HepG2 (cell line): ENCODE data around the gene SMARCA5. TPM values are rescaled to one million over a fixed set of nuclear protein-coding genes. Genes with fewer than 3 reads are reported as not detected.

ENCODE experiments used
- GPN1 ChIP-seq: sonication (generic); formaldehyde crosslinking; IDR thresholded peaks from 2 replicates; pipeline ENCODE4 v1.5.1; 2020; ENCODE audit warnings: missing genetic modification reagents, borderline replicate concordance
- KDM2A ChIP-seq: sonication (generic); formaldehyde crosslinking; IDR thresholded peaks from 2 replicates; pipeline ENCODE4 v1.4.0; 2020; ENCODE audit warnings: low read depth, missing genetic modification reagents, borderline replicate concordance
- KIAA2018 ChIP-seq: sonication (generic); formaldehyde crosslinking; IDR thresholded peaks from 2 replicates; pipeline ENCODE4 v1.5.0; 2020; ENCODE audit warnings: mild to moderate bottlenecking, missing genetic modification reagents, borderline replicate concordance
- MED13 ChIP-seq: sonication (generic); formaldehyde crosslinking; IDR thresholded peaks from 2 replicates; pipeline ENCODE4 v1.5.0; 2020; ENCODE audit warnings: missing genetic modification reagents
- NONO ChIP-seq, 2 experiments: fragments of 450-650 bp in 1 of 2; sonication (generic) in 1 of 2; formaldehyde crosslinking in 1 of 2; IDR thresholded peaks in 1 of 2; conservative IDR thresholded peaks in 1 of 2; 2 replicates each; pipeline versions ENCODE4 v1.6.1 to v1.8.0; 2017 to 2022; ENCODE audit warnings: mild to moderate bottlenecking in 1 of 2, missing genetic modification reagents in 1 of 2, moderate library complexity in 1 of 2
- NR1H2 ChIP-seq: sonication (generic); formaldehyde crosslinking; IDR thresholded peaks from 2 replicates; pipeline ENCODE4 v1.8.1; 2022; ENCODE audit warnings: low read depth, missing genetic modification reagents, borderline replicate concordance
- PHF8 ChIP-seq: sonication (generic); formaldehyde crosslinking; IDR thresholded peaks from 2 replicates; pipeline ENCODE4 v1.5.0; 2020; ENCODE audit warnings: missing genetic modification reagents
- PLRG1 ChIP-seq: fragments of 450-650 bp; conservative IDR thresholded peaks from 2 replicates; pipeline ENCODE4 v1.6.1; 2016
- RARG ChIP-seq: sonication (generic); formaldehyde crosslinking; IDR thresholded peaks from 2 replicates; pipeline ENCODE4 v1.4.0; 2020; ENCODE audit warnings: low read depth, mild to moderate bottlenecking, missing genetic modification reagents
- SNAI1 ChIP-seq: sonication (generic); formaldehyde crosslinking; IDR thresholded peaks from 2 replicates; pipeline ENCODE4 v1.5.0; 2020; ENCODE audit warnings: mild to moderate bottlenecking, missing genetic modification reagents, borderline replicate concordance
- TBP ChIP-seq: sonication (generic); formaldehyde crosslinking; IDR thresholded peaks from 2 replicates; pipeline ENCODE4 v1.5.0; 2020; ENCODE audit warnings: missing genetic modification reagents
- ZBTB37 ChIP-seq: sonication (generic); formaldehyde crosslinking; IDR thresholded peaks from 2 replicates; pipeline ENCODE4 v1.4.0; 2020; ENCODE audit warnings: mild to moderate bottlenecking, missing genetic modification reagents
- ZBTB38 ChIP-seq: sonication (generic); formaldehyde crosslinking; IDR thresholded peaks from 2 replicates; pipeline ENCODE4 v1.5.1; 2020; ENCODE audit warnings: mild to moderate bottlenecking, missing genetic modification reagents
- ZFP36L2 ChIP-seq: sonication (generic); formaldehyde crosslinking; IDR thresholded peaks from 2 replicates; pipeline ENCODE4 v1.4.0; 2020; ENCODE audit warnings: missing genetic modification reagents
- ZNF350 ChIP-seq: sonication (generic); formaldehyde crosslinking; IDR thresholded peaks from 2 replicates; pipeline ENCODE4 v1.4.0; 2020; ENCODE audit warnings: mild to moderate bottlenecking, low read depth, missing genetic modification reagents, borderline replicate concordance
- ZNF567 ChIP-seq: sonication (generic); formaldehyde crosslinking; IDR thresholded peaks from 2 replicates; pipeline ENCODE4 v1.8.1; 2023; ENCODE audit warnings: mild to moderate bottlenecking, missing genetic modification reagents, borderline replicate concordance
- ZNF704 ChIP-seq: sonication (generic); formaldehyde crosslinking; IDR thresholded peaks from 2 replicates; pipeline ENCODE4 v1.8.1; 2023; ENCODE audit warnings: mild to moderate bottlenecking, inconsistent platforms, moderate library complexity, missing genetic modification reagents, borderline replicate concordance
- polyA plus RNA-seq, 8 experiments: library from polyadenylated mRNA; depleted of rRNA in 3 of 8; stranded (reverse) in 7 of 8; unstranded in 1 of 8; fragments of >200 nt; fragmentation: Illumina TruSeq in 4 of 8; extraction: Trizol in 4 of 8; gene quantifications; 2 replicates each; pipeline versions ENCODE4 v1.2.1 to v1.2.3, GENCODE V29; 2011 to 2016; ENCODE audit warnings: low read depth in 4 of 8, missing spikeins in 1 of 8, mixed read lengths in 1 of 8; ENCODE audit not compliant: insufficient read depth in 1 of 8
- total RNA-seq, 5 experiments: library from RNA; depleted of rRNA; stranded (reverse); fragments of >200 nt; fragmentation: Illumina TruSeq; extraction: Trizol; gene quantifications; 2 replicates each; pipeline ENCODE4 v1.2.3, GENCODE V29; 2016; ENCODE audit warnings: low read depth in 1 of 5

The SMARCA5 gene
- total and polyA plus RNA-seq, 2 of the 13 experiments (the other 11 are each of a cell fraction or from before 2014, with no cell fraction given), result 7.0 to 37.5 TPM

GRCh38 chr4:143513314-143514168, at the start of gene SMARCA5 (continued):
- TF ChIP-seq ZNF350 (CRISPR knock-in tag), result peak; percentile 82
- TF ChIP-seq KIAA2018 (CRISPR knock-in tag), result no peak
- 0 out of 2 replicates have a peak, but pooled peaks have one; percentile 59 for TF ChIP-seq SNAI1
- peak; percentile 84 for TF ChIP-seq KDM2A (CRISPR knock-in tag)
- no peak for TF ChIP-seq PLRG1
- peak; percentile 96 for TF ChIP-seq PHF8 (CRISPR knock-in tag)
- peak; percentile 72; the same call in 1 of the 2 replicates for TF ChIP-seq GPN1 (CRISPR knock-in tag)
- TF ChIP-seq ZNF567, result 0 out of 2 replicates have a peak, but pooled peaks have one; percentile 11
- TF ChIP-seq RARG, result no peak
- TF ChIP-seq ZFP36L2 (CRISPR knock-in tag), result 0 out of 2 replicates have a peak, but pooled peaks have one; percentile 50
- no peak for TF ChIP-seq ZBTB37
- no peak; the same call in 1 of the 2 replicates for TF ChIP-seq ZNF704 (CRISPR knock-in tag)
- 0 out of 2 replicates have a peak, but pooled peaks have one; percentile 27 for TF ChIP-seq MED13 (CRISPR knock-in tag)
- peak; percentile 90; the same call in 1 of the 2 replicates for TF ChIP-seq NR1H2 (CRISPR knock-in tag)
- TF ChIP-seq NONO (IDR thresholded peaks at IDR 0.05), result no peak
- peak; percentile 73; the same call in 1 of the 2 replicates for TF ChIP-seq NONO (CRISPR knock-in tag; conservative IDR thresholded peaks at IDR 0.05)
- TF ChIP-seq TBP (CRISPR knock-in tag), result no peak
- TF ChIP-seq ZBTB38 (CRISPR knock-in tag), result peak; percentile 73; the same call in 1 of the 2 replicates
